MM.1S (cell line): ENCODE measurements around the gene CDON.

ENCODE experiments used
- CTCF ChIP-seq: fragments of 300-600 bp; sonication (generic); IDR thresholded peaks from 2 replicates; pipeline ENCODE4 v1.5.1; 2016; ENCODE audit warnings: antibody characterized with exemption, low read length, mixed read lengths
- EZH2 ChIP-seq: fragments of 300-600 bp; sonication (generic); optimal IDR thresholded peaks from 2 replicates; pipeline ENCODE3; 2017; ENCODE audit warnings: low read depth, mild to moderate bottlenecking, antibody characterized with exemption, low read length, mixed read lengths

DNA sequence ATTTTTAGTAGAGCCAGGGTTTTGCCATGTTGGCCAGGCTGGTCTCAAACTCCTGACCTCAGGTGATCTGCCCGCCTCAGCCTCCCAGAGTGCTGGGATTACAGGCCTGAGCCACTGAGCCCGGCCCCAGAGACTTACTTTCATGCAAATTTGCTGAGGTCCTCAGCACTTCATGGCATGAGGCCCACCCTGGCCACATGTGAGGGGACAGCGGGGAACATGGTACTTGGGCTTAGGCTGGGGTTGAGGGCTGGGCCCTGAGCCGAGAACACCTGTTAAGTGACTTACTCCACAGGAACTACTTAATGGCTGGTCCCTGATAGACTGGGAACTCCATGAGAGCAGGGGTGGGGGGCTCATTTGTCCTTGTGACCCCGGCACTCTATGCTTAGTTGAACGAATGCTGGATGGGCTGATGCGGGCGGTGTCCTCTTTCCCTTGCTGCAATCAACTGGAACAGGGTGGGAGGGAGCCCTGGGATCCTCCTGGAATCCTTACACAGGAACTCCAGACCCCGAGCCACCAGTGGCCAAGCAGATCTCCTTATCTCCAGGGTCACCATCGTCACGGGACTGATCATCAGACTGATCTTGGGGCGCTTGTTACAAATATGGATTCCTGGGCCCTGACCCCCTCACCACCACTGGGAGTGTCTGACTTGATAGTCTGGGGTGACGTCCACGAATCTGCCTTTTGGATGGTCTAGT, 115.8 kb downstream of the CDON start:
- TF ChIP-seq EZH2 (no peak), CTCF (no peak)
